SK-N-SH treated with all-trans-retinoic acid at 6 μM for 48 hours (cell line): Measurements from ENCODE around the gene PDE9A.
"Not testable (repeated sequence)": the region's sequence is repeated elsewhere in the genome, so short reads cannot be mapped to it uniquely, and the experiment has no call there.

Experiments used
- ARNTL ChIP-seq: fragments of 450-650 bp; formaldehyde crosslinking; IDR thresholded peaks from 2 replicates; pipeline ENCODE4 v1.5.0; 2020; ENCODE audit warnings: low read depth, mild to moderate bottlenecking, moderate library complexity, borderline replicate concordance
- CSDC2 ChIP-seq: fragments of 250-450 bp; sonication (Bioruptor Pico); IDR thresholded peaks from 2 replicates; pipeline ENCODE4 v1.5.0; 2020; ENCODE audit warnings: mild to moderate bottlenecking, moderate library complexity
- ESRRG ChIP-seq: fragments of 250-450 bp; sonication (Bioruptor Pico); IDR thresholded peaks from 2 replicates; pipeline ENCODE4 v1.6.1; 2021; ENCODE audit warnings: mild to moderate bottlenecking
- GLIS3 ChIP-seq: fragments of 250-450 bp; sonication (Bioruptor Pico); IDR thresholded peaks from 2 replicates; pipeline ENCODE4 v1.5.0; 2020; ENCODE audit warnings: mild to moderate bottlenecking, moderate library complexity
- TSHZ2 ChIP-seq: fragments of 250-450 bp; sonication (Bioruptor Pico); IDR thresholded peaks from 2 replicates; pipeline ENCODE4 v1.5.0; 2020; ENCODE audit warnings: mild to moderate bottlenecking, moderate library complexity
- ZFP3 ChIP-seq: fragments of 250-450 bp; sonication (Bioruptor Pico); IDR thresholded peaks from 2 replicates; pipeline ENCODE4 v1.5.0; 2020; ENCODE audit warnings: mild to moderate bottlenecking, moderate library complexity
- ZNF565 ChIP-seq: fragments of 450-650 bp; formaldehyde crosslinking; conservative IDR thresholded peaks from 2 replicates; pipeline ENCODE4 v1.5.0; 2020; ENCODE audit warnings: low read depth, mild to moderate bottlenecking, moderate library complexity
- ZNF70 ChIP-seq: fragments of 450-650 bp; formaldehyde crosslinking; IDR thresholded peaks from 2 replicates; pipeline ENCODE4 v1.5.0; 2020; ENCODE audit warnings: mild to moderate bottlenecking, moderate library complexity
- ZNF8 ChIP-seq: fragments of 450-650 bp; formaldehyde crosslinking; IDR thresholded peaks from 2 replicates; pipeline ENCODE4 v1.5.0; 2020; ENCODE audit warnings: mild to moderate bottlenecking, moderate library complexity
- TF ChIP-seq, protein P1 (sequence below): fragments of 250-450 bp; sonication (Bioruptor Pico); IDR thresholded peaks from 2 replicates; pipeline ENCODE4 v1.8.0; 2020; ENCODE audit warnings: mild to moderate bottlenecking, moderate library complexity, borderline replicate concordance
- TF ChIP-seq, protein P2 (sequence below): fragments of 250-450 bp; sonication (Bioruptor Pico); IDR thresholded peaks from 2 replicates; pipeline ENCODE4 v1.5.1; 2020; ENCODE audit warnings: low read depth, mild to moderate bottlenecking, moderate library complexity

- not testable (repeated sequence) for TF ChIP-seq ZNF8; GLIS3 (CRISPR knock-in tag); ARNTL (CRISPR knock-in tag); ZNF565 (CRISPR knock-in tag); ZFP3 (CRISPR knock-in tag); CSDC2 (CRISPR knock-in tag); TSHZ2; ZNF70 (CRISPR knock-in tag); ESRRG (CRISPR knock-in tag)
- TF ChIP-seq, protein P1, sequence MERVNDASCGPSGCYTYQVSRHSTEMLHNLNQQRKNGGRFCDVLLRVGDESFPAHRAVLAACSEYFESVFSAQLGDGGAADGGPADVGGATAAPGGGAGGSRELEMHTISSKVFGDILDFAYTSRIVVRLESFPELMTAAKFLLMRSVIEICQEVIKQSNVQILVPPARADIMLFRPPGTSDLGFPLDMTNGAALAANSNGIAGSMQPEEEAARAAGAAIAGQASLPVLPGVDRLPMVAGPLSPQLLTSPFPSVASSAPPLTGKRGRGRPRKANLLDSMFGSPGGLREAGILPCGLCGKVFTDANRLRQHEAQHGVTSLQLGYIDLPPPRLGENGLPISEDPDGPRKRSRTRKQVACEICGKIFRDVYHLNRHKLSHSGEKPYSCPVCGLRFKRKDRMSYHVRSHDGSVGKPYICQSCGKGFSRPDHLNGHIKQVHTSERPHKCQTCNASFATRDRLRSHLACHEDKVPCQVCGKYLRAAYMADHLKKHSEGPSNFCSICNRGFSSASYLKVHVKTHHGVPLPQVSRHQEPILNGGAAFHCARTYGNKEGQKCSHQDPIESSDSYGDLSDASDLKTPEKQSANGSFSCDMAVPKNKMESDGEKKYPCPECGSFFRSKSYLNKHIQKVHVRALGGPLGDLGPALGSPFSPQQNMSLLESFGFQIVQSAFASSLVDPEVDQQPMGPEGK = not testable (repeated sequence)
- TF ChIP-seq, protein P2, sequence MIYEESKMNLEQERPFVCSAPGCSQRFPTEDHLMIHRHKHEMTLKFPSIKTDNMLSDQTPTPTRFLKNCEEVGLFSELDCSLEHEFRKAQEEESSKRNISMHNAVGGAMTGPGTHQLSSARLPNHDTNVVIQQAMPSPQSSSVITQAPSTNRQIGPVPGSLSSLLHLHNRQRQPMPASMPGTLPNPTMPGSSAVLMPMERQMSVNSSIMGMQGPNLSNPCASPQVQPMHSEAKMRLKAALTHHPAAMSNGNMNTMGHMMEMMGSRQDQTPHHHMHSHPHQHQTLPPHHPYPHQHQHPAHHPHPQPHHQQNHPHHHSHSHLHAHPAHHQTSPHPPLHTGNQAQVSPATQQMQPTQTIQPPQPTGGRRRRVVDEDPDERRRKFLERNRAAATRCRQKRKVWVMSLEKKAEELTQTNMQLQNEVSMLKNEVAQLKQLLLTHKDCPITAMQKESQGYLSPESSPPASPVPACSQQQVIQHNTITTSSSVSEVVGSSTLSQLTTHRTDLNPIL = not testable (repeated sequence)
These were observed 38.0 kb upstream of the PDE9A start for GRCh38 chr21:42615377-42615776.
